WTC11 (cell line): Measurements from ENCODE around the gene SLC5A3. TPM values are rescaled to one million over a fixed set of nuclear protein-coding genes. Genes with fewer than 3 reads are reported as not detected.
A peak's percentile ranks its signal among the peaks of the same experiment; 100 is the strongest.

Experiments used
- ATAC-seq: fragments of 200-7000 bp; cut with Tn5 transposase; 2 replicates; pipeline ENCODE4 v1.10.0; 2021; ENCODE audit warnings: mild to moderate bottlenecking, moderate library complexity
- CTCF ChIA-PET: fragments of 300-600 bp; sonication (Branson Sonifier 250); formaldehyde crosslinking; loops from one replicate; lab custom pipeline; 2021; ENCODE audit warnings: antibody characterized with exemption; lab: Charles Lee
- POLR2A ChIA-PET: fragments of 350-600 bp; sonication (Branson Sonifier 250); formaldehyde crosslinking; loops from one replicate; lab custom pipeline; 2021; ENCODE audit warnings: antibody characterized with exemption; lab: Charles Lee
- DNase-seq: peaks from one replicate; pipeline ENCODE4 v3.0.0; 2021; ENCODE audit warnings: low spot score
- H3K27ac Mint-ChIP-seq: 2 replicates; pipeline ENCODE4 v1.8.0; 2021; ENCODE audit warnings: mixed read lengths
- H3K27me3 Mint-ChIP-seq: 2 replicates; pipeline ENCODE4 v1.8.0; 2021; ENCODE audit warnings: low read depth, mild to moderate bottlenecking, moderate library complexity, mixed read lengths
- H3K36me3 Mint-ChIP-seq: 2 replicates; pipeline ENCODE4 v1.8.0; 2021; ENCODE audit warnings: mixed read lengths
- H3K4me1 Mint-ChIP-seq: 2 replicates; pipeline ENCODE4 v1.8.0; 2022; ENCODE audit warnings: mixed read lengths
- H3K4me3 Mint-ChIP-seq: 2 replicates; pipeline ENCODE4 v1.8.0; 2021; ENCODE audit warnings: mild to moderate bottlenecking, moderate library complexity, mixed read lengths
- H3K9me3 Mint-ChIP-seq: 2 replicates; pipeline ENCODE4 v1.8.0; 2021; ENCODE audit warnings: mixed read lengths
- ESRRA ChIP-seq: sonication (generic); formaldehyde crosslinking; IDR thresholded peaks from 2 replicates; pipeline ENCODE4 v1.8.1; 2022; ENCODE audit warnings: mild to moderate bottlenecking, missing genetic modification reagents, borderline replicate concordance
- FOXP1 ChIP-seq: sonication (generic); formaldehyde crosslinking; IDR thresholded peaks from 2 replicates; pipeline ENCODE4 v1.8.0; 2022; ENCODE audit warnings: missing genetic modification reagents, mild to moderate bottlenecking, moderate library complexity, borderline replicate concordance
- HMGA2 ChIP-seq: fragments of 250-450 bp; sonication (Bioruptor Pico); IDR thresholded peaks from 2 replicates; pipeline ENCODE4 v1.4.0; 2021; ENCODE audit warnings: mild to moderate bottlenecking, moderate library complexity
- IRF2 ChIP-seq: sonication (generic); formaldehyde crosslinking; IDR thresholded peaks from 2 replicates; pipeline ENCODE4 v1.8.0; 2022; ENCODE audit warnings: low read depth, missing genetic modification reagents, borderline replicate concordance
- JAZF1 ChIP-seq: fragments of 250-450 bp; sonication (Bioruptor Pico); IDR thresholded peaks from 2 replicates; pipeline ENCODE4 v1.9.0; 2021; ENCODE audit warnings: moderate library complexity, mild to moderate bottlenecking, inconsistent platforms
- MYBL2 ChIP-seq: sonication (generic); formaldehyde crosslinking; IDR thresholded peaks from 2 replicates; pipeline ENCODE4 v1.8.1; 2023; ENCODE audit warnings: mild to moderate bottlenecking, moderate library complexity, missing genetic modification reagents
- PREB ChIP-seq: sonication (generic); formaldehyde crosslinking; IDR thresholded peaks from 2 replicates; pipeline ENCODE4 v1.8.1; 2022; ENCODE audit warnings: mild to moderate bottlenecking, missing genetic modification reagents, moderate library complexity, borderline replicate concordance
- PRRX2 ChIP-seq: fragments of 250-450 bp; sonication (Bioruptor Pico); IDR thresholded peaks from 2 replicates; pipeline ENCODE4 v1.8.0; 2021; ENCODE audit warnings: mild to moderate bottlenecking
- TP53 ChIP-seq: sonication (generic); formaldehyde crosslinking; IDR thresholded peaks from 2 replicates; pipeline ENCODE4 v1.8.1; 2023; ENCODE audit warnings: mild to moderate bottlenecking, missing genetic modification reagents
- USF1 ChIP-seq: sonication (generic); formaldehyde crosslinking; IDR thresholded peaks from 2 replicates; pipeline ENCODE4 v1.8.0; 2022; ENCODE audit warnings: mild to moderate bottlenecking, missing genetic modification reagents
- ZNF121 ChIP-seq: sonication (generic); formaldehyde crosslinking; IDR thresholded peaks from 2 replicates; pipeline ENCODE4 v1.8.0; 2023; ENCODE audit warnings: missing genetic modification reagents
- ZNF219 ChIP-seq: sonication (generic); formaldehyde crosslinking; IDR thresholded peaks from 2 replicates; pipeline ENCODE4 v1.8.0; 2023; ENCODE audit warnings: missing genetic modification reagents, mild to moderate bottlenecking, borderline replicate concordance
- ZNF317 ChIP-seq: sonication (generic); formaldehyde crosslinking; IDR thresholded peaks from 2 replicates; pipeline ENCODE4 v1.8.1; 2023; ENCODE audit warnings: low read depth, mild to moderate bottlenecking, moderate library complexity, missing genetic modification reagents, borderline replicate concordance
- total RNA-seq: library from RNA; stranded (reverse); gene quantifications from 3 replicates; pipeline ENCODE4 v1.2.3, GENCODE V29; 2021
- TF ChIP-seq, protein P1 (sequence below): sonication (generic); formaldehyde crosslinking; IDR thresholded peaks from 2 replicates; pipeline ENCODE4 v1.8.1; 2023; ENCODE audit warnings: mild to moderate bottlenecking, missing genetic modification reagents
- TF ChIP-seq, protein P2 (sequence below): sonication (generic); formaldehyde crosslinking; conservative IDR thresholded peaks from 2 replicates; pipeline ENCODE4 v1.8.1; 2023; ENCODE audit warnings: mild to moderate bottlenecking, low read depth, missing genetic modification reagents, moderate library complexity
- TF ChIP-seq, protein P3 (sequence below): sonication (generic); formaldehyde crosslinking; IDR thresholded peaks from 2 replicates; pipeline ENCODE4 v1.8.0; 2022; ENCODE audit warnings: mild to moderate bottlenecking, missing genetic modification reagents
- TF ChIP-seq, protein P4 (sequence below): sonication (generic); formaldehyde crosslinking; IDR thresholded peaks from 2 replicates; pipeline ENCODE4 v1.8.1; 2023; ENCODE audit warnings: mild to moderate bottlenecking, missing genetic modification reagents
- TF ChIP-seq, protein P5 (sequence below): sonication (generic); formaldehyde crosslinking; IDR thresholded peaks from 2 replicates; pipeline ENCODE4 v1.8.0; 2022; ENCODE audit warnings: mild to moderate bottlenecking, missing genetic modification reagents
- TF ChIP-seq, protein P6 (sequence below): fragments of 250-450 bp; sonication (Bioruptor Pico); IDR thresholded peaks from 2 replicates; pipeline ENCODE4 v1.9.0; 2021; ENCODE audit warnings: mild to moderate bottlenecking
- TF ChIP-seq, protein P7 (sequence below): sonication (generic); formaldehyde crosslinking; IDR thresholded peaks from 2 replicates; pipeline ENCODE4 v1.8.1; 2022; ENCODE audit warnings: mild to moderate bottlenecking, moderate library complexity, missing genetic modification reagents

The SLC5A3 gene
- total RNA-seq, 1 experiment from 2014 or later: 14.8 TPM

GRCh38 chr21:34093083-34093482 lies 19.7 kb downstream of the SLC5A3 start (continued):
- TF ChIP-seq PRRX2 (CRISPR knock-in tag) (no peak), ZNF317 (CRISPR knock-in tag) (no peak), ZNF121 (CRISPR knock-in tag) (no peak), MYBL2 (CRISPR knock-in tag) (no peak), FOXP1 (CRISPR knock-in tag) (no peak), TP53 (CRISPR knock-in tag) (no peak)
- TF ChIP-seq, protein P1, sequence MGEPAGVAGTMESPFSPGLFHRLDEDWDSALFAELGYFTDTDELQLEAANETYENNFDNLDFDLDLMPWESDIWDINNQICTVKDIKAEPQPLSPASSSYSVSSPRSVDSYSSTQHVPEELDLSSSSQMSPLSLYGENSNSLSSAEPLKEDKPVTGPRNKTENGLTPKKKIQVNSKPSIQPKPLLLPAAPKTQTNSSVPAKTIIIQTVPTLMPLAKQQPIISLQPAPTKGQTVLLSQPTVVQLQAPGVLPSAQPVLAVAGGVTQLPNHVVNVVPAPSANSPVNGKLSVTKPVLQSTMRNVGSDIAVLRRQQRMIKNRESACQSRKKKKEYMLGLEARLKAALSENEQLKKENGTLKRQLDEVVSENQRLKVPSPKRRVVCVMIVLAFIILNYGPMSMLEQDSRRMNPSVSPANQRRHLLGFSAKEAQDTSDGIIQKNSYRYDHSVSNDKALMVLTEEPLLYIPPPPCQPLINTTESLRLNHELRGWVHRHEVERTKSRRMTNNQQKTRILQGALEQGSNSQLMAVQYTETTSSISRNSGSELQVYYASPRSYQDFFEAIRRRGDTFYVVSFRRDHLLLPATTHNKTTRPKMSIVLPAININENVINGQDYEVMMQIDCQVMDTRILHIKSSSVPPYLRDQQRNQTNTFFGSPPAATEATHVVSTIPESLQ: no peak
- TF ChIP-seq, protein P2, sequence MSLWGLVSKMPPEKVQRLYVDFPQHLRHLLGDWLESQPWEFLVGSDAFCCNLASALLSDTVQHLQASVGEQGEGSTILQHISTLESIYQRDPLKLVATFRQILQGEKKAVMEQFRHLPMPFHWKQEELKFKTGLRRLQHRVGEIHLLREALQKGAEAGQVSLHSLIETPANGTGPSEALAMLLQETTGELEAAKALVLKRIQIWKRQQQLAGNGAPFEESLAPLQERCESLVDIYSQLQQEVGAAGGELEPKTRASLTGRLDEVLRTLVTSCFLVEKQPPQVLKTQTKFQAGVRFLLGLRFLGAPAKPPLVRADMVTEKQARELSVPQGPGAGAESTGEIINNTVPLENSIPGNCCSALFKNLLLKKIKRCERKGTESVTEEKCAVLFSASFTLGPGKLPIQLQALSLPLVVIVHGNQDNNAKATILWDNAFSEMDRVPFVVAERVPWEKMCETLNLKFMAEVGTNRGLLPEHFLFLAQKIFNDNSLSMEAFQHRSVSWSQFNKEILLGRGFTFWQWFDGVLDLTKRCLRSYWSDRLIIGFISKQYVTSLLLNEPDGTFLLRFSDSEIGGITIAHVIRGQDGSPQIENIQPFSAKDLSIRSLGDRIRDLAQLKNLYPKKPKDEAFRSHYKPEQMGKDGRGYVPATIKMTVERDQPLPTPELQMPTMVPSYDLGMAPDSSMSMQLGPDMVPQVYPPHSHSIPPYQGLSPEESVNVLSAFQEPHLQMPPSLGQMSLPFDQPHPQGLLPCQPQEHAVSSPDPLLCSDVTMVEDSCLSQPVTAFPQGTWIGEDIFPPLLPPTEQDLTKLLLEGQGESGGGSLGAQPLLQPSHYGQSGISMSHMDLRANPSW (CRISPR knock-in tag): no peak
- TF ChIP-seq, protein P3, sequence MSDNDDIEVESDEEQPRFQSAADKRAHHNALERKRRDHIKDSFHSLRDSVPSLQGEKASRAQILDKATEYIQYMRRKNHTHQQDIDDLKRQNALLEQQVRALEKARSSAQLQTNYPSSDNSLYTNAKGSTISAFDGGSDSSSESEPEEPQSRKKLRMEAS: no peak

- no peaks in the 10 kb centered on the region for H3K27me3 Mint-ChIP-seq
- no peak overlapping the region for H3K4me3 Mint-ChIP-seq
- H3K9me3 Mint-ChIP-seq: no peaks in the 10 kb centered on the region
- peaks cover 52% of the 10 kb centered on the region for H3K4me1 Mint-ChIP-seq
- ChIA-PET CTCF (interaction anchor here (0.7 to 2.0 kb wide), 3 partner anchors 34 to 171 kb away, joined by 3 to 5 read pairs (median 4); no protein-coding TSS in a partner anchor), POLR2A (no interaction called here)
- peak overlapping the region; percentile 47; the same call in 1 of the 2 replicates for H3K27ac Mint-ChIP-seq
- peaks cover 28% of the 10 kb centered on the region for H3K36me3 Mint-ChIP-seq
- ATAC-seq (no peak), DNase-seq (no peak)
- TF ChIP-seq, protein P4, sequence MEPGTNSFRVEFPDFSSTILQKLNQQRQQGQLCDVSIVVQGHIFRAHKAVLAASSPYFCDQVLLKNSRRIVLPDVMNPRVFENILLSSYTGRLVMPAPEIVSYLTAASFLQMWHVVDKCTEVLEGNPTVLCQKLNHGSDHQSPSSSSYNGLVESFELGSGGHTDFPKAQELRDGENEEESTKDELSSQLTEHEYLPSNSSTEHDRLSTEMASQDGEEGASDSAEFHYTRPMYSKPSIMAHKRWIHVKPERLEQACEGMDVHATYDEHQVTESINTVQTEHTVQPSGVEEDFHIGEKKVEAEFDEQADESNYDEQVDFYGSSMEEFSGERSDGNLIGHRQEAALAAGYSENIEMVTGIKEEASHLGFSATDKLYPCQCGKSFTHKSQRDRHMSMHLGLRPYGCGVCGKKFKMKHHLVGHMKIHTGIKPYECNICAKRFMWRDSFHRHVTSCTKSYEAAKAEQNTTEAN (CRISPR knock-in tag): no peak
- no peak for TF ChIP-seq HMGA2 (CRISPR knock-in tag)
- no peak for TF ChIP-seq USF1 (CRISPR knock-in tag)
- TF ChIP-seq, protein P5, sequence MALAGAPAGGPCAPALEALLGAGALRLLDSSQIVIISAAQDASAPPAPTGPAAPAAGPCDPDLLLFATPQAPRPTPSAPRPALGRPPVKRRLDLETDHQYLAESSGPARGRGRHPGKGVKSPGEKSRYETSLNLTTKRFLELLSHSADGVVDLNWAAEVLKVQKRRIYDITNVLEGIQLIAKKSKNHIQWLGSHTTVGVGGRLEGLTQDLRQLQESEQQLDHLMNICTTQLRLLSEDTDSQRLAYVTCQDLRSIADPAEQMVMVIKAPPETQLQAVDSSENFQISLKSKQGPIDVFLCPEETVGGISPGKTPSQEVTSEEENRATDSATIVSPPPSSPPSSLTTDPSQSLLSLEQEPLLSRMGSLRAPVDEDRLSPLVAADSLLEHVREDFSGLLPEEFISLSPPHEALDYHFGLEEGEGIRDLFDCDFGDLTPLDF: no peak
- TF ChIP-seq ZNF219 (CRISPR knock-in tag): no peak
- TF ChIP-seq, protein P6, sequence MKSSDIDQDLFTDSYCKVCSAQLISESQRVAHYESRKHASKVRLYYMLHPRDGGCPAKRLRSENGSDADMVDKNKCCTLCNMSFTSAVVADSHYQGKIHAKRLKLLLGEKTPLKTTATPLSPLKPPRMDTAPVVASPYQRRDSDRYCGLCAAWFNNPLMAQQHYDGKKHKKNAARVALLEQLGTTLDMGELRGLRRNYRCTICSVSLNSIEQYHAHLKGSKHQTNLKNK (CRISPR knock-in tag): no peak
- TF ChIP-seq, protein P7, sequence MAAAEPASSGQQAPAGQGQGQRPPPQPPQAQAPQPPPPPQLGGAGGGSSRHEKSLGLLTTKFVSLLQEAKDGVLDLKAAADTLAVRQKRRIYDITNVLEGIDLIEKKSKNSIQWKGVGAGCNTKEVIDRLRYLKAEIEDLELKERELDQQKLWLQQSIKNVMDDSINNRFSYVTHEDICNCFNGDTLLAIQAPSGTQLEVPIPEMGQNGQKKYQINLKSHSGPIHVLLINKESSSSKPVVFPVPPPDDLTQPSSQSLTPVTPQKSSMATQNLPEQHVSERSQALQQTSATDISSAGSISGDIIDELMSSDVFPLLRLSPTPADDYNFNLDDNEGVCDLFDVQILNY: no peak
- TF ChIP-seq ESRRA (CRISPR knock-in tag): no peak
- no peak for TF ChIP-seq PREB
- TF ChIP-seq JAZF1 (CRISPR knock-in tag): no peak
- TF ChIP-seq IRF2 (CRISPR knock-in tag): no peak
- TF ChIP-seq, all 79 proteins: peak for 0
Observed at GRCh38 chr21:34094949-34095348, 21.6 kb downstream of the SLC5A3 start.
